KBM-7 (cell line): Measurements from ENCODE around the gene ADARB2.
A peak's percentile ranks its signal among the peaks of the same experiment; 100 is the strongest.

Source experiments
- DNase-seq: peaks from one replicate; pipeline ENCODE4 v3.0.0-alpha.2; 2015
- in situ Hi-C: fragments of 300-500 bp; cut with MboI; formaldehyde crosslinking; loops from 2 replicates; pipeline ENCODE4 v1.14.3; 2020; ENCODE audit warnings: low sequenced_read_pairs, low pct_unique_long_range_greater_than_20kb, mixed read lengths

The ADARB2 gene

GRCh38 chr10:1738950-1739349, 1.6 kb upstream of the ADARB2 start:
- in situ Hi-C loops, result no loop called here
- no peak for DNase-seq

GRCh38 chr10:1736972-1737221, 428 bp downstream of the ADARB2 start:
- no peak for DNase-seq
- in situ Hi-C loops, result no loop called here

- in situ Hi-C loops, result no loop called here
- no peak for DNase-seq
Measured at GRCh38 chr10:1736144-1736971, 967 bp downstream of the ADARB2 start.

GRCh38 chr10:1735562-1735961, 1.8 kb downstream of the ADARB2 start:
- in situ Hi-C loops, result no loop called here
- no peak for DNase-seq

DNA sequence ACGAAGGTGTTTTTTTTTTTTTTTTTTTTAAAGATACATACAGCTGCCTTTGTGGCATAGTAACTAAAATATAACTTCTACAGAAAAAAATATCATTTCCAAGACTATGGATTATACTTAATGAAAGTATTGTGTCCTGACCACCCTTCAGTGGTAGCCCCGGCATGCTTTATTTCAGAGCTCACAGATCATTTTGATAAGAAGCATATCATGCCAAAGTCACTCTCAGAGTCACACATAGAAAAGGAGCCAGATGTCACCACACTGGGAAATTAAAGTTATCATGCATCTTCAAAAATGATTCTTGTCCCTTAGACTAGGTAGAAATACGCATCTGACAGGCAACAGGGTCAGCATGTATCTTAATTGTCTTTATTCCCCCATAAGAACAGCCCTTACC, 3.0 kb downstream of the ADARB2 start:
- in situ Hi-C loops, result no loop called here

GRCh38 chr10:1733720-1734119, 3.6 kb downstream of the ADARB2 start:
- in situ Hi-C loops, result no loop called here
- no peak for DNase-seq

More for the DNA sequence above, 3.0 kb downstream of the ADARB2 start:
- no peak for DNase-seq

DNA sequence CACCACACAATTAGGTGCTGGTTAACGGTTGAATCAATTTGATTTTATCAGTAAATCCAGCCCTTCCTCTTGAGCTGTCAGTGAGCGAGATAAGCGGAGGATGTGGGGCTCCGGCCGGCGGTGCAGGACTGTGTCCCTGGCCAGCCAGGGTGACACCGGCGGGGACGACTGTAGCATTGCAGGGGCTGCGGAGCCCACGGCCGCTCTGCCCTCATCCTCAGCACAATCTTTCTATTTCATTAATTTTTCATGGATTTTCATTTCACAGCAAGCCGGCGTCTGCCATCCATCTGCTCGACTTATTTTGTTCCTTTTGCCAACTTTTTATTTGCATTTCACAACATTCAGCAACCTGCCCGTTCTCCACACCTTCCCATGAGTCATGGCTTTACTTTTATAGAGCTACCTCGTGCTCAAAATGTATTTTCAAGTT, 4.7 kb downstream of the ADARB2 start:
- in situ Hi-C loops, result no loop called here
- no peak for DNase-seq

DNA sequence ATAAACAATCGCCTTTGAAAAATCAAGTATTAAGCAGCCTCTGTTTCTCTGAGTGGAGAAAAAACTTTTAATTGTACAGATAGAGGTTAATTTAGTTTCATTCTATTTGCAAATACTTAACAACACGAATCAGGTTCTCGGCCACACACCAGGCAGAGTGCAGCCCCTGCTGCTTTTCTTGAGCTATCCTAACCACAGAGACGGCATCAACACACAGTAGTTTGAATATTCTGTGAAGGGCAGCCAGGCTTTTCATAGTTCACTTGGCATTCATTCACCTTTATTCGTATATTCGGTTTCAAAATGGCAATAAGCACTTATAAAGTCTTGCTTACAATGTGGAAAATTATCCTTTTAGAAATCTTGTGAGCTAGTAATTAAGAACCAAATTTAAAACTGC, 5.7 kb downstream of the ADARB2 start:
- DNase-seq, result no peak
- in situ Hi-C loops, result no loop called here

DNA sequence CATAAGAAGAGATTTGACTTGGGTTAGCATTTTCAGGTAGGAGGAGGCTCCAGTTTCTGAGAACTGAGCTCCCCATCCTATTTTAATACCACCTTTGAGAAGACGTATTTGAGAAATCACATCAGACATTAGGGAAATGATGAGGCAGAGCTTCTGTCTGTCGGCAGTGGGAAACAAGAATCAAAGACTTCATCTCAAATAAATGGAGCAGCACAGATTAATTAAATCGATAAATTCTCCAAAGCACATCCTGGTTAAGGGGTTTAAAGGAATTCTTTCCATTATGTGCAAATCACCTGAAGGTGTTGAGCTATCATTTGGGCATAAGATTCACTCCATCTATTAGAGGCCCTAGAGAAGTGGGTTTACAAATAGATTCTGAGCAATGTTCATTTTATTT, 7.6 kb downstream of the ADARB2 start:
- in situ Hi-C loops, result no loop called here
- no peak for DNase-seq

- in situ Hi-C loops, result no loop called here
- DNase-seq, result no peak
Measured at GRCh38 chr10:1726861-1727260, 10.5 kb downstream of the ADARB2 start.

DNA sequence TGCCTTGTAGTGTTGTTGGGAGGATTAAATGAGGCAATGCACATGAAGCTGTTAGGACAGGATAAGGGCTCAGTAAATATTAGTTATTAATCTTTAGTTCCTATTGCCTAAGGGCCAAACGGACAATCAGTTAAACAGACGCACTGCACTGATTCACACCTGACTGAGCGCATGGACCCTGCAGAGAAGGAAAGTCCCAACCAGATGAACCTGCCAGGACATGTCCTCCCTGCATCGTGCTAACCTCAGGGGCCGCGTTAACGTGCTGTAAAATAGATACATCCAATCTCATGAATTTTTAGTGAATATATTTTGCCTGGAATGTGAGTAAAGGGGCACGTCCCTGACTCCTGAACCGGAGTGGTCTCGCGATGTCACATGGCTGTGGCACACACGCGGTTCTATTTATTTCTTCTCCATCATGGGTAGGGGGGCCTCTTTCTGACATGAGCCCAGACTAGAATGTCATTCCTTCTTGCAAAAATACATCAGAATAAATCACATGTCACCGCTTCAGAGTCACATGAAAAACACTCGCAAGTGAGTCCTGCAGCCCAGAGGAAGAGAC, 12.3 kb downstream of the ADARB2 start:
- DNase-seq, result no peak
- in situ Hi-C loops, result no loop called here

GRCh38 chr10:1716839-1717238, 20.5 kb downstream of the ADARB2 start:
- no peak for DNase-seq
- in situ Hi-C loops, result no loop called here

GRCh38 chr10:1715821-1716220, 21.5 kb downstream of the ADARB2 start:
- DNase-seq, result no peak
- in situ Hi-C loops, result no loop called here

GRCh38 chr10:1712944-1713671, 24.2 kb downstream of the ADARB2 start:
- in situ Hi-C loops, result no loop called here
- DNase-seq, result no peak

GRCh38 chr10:1712314-1712713, 25.0 kb downstream of the ADARB2 start:
- DNase-seq, result no peak
- in situ Hi-C loops, result no loop called here

- in situ Hi-C loops, result no loop called here
- DNase-seq, result no peak
Measured at GRCh38 chr10:1709161-1709560, 28.2 kb downstream of the ADARB2 start.

DNA sequence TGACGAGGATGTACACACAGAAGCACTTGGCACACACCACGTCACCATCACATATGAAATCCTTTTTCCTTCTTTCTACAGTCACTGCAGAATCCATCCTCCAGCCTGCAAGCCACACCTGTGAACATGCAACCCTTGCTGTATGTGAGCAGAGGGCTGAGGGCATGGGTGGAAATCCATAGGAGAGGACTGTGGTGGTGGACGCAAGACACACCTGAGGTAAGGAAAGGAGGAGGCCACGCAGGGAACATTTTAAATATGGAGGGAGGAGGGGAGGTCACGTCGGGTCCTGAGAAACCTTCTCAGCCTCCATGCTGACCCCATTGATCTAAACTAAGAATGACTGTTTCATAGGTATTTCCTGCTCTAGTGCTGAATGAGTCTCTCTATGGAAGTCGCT, 28.6 kb downstream of the ADARB2 start:
- in situ Hi-C loops, result no loop called here
- no peak for DNase-seq

GRCh38 chr10:1706711-1707110, 30.6 kb downstream of the ADARB2 start:
- in situ Hi-C loops, result no loop called here
- peak; percentile 3 for DNase-seq

- DNase-seq, result no peak
- in situ Hi-C loops, result no loop called here
Measured at GRCh38 chr10:1706256-1706655, 31.1 kb downstream of the ADARB2 start.

- DNase-seq, result no peak
- in situ Hi-C loops, result no loop called here
Measured at GRCh38 chr10:1698185-1698584, 39.1 kb downstream of the ADARB2 start.

DNA sequence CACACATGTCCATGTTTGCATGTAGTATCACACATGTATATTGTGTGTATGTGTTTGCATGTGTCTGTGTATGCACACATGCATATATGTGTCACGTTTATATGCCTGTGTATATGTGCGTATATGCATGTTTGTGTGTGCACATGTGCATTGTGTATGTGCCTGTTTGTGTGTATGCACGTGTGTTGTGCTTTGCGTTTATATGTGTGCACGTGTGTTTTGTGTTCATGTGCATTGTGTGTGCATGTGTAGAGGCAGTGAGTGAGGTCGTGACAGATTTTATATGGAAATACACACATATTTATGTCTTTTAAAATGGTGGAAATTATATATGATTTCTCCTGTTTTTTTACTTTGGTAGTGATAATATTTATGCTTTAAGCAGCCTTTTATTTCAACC, 41.2 kb downstream of the ADARB2 start:
- in situ Hi-C loops, result no loop called here
- DNase-seq, result no peak
